ENCODE results near the gene CATSPER2.
"Not testable (repeated sequence)": the region's sequence is repeated elsewhere in the genome, so short reads cannot be mapped to it uniquely, and the experiment has no call there.

DNA sequence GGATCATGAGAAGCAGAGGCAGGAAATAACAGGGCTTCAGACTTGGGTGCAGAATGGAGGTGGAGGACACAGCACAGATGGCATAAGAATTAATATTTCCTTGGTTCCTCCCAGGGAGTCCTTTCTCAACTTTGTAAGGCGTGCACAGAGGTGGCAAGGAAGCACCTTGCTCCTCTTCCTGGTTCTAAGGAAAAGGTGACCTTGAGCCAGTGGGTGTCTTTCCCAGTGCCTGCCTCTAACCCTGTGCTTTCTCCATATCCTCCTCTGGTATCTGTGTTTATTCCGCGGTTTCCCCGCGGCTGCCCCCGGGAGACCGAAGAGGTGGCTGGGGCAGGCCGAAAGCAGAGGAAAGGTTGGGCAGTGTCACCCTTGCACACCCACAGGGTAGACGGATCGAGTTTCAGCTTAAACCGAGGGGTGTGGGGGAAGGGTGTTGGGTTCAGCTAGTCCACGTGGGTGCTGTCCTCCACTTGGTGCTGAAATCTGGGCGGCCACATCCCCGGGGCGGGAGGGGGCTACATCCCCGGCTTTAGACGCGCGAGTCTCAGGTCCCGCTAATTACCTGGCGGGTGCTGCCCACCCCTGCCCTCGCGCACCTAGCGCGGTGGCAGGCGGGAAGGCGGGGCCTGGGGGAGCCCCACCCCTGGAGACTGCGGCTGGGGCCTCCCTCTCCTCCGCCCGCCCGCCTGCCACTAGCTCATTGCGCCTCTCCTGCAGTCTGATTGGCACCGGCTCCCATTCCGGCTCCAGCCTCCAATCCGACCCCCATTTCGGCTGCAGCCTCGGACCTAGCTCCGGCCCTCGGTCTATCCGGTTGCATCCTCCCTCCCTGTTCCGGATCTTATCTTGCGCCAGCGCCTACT, 55.1 kb downstream of the CATSPER2 start, which contains the start of gene CKMT1B:
- not testable (repeated sequence) for TF ChIP-seq CTCF (IDR thresholded peaks at IDR 0.05); EZH2 (IDR thresholded peaks at IDR 0.05; ENCODE audit: borderline replicate concordance, insufficient read depth, low read depth, low read length, poor library complexity, severe bottlenecking)

Data from B cell (primary cell).